IgD-negative memory B cell (primary cell): ENCODE data around the gene NCAM1. TPM values are rescaled to one million over a fixed set of nuclear protein-coding genes. Genes with fewer than 3 reads are reported as not detected.

Experiments used
- H3K27ac Mint-ChIP-seq, 3 donors: one replicate each; pipeline ENCODE4 v1.8.0; 2020 to 2022; ENCODE audit warnings: mild to moderate bottlenecking in 3 of 3, mixed read lengths in 3 of 3, moderate library complexity in 1 of 3
- H3K27me3 Mint-ChIP-seq: one replicate; pipeline ENCODE4 v1.8.0; 2021; ENCODE audit warnings: mixed read lengths
- H3K36me3 Mint-ChIP-seq: one replicate; pipeline ENCODE4 v1.8.0; 2020; ENCODE audit warnings: mild to moderate bottlenecking, mixed read lengths
- H3K4me1 Mint-ChIP-seq, 3 donors: one replicate each; pipeline ENCODE4 v1.8.0; 2020 to 2022; ENCODE audit warnings: mixed read lengths in 3 of 3, mild to moderate bottlenecking in 1 of 3
- H3K4me3 Mint-ChIP-seq, 4 donors: one replicate each; pipeline ENCODE4 v1.8.0; 2020 to 2022; ENCODE audit warnings: mild to moderate bottlenecking in 4 of 4, mixed read lengths in 4 of 4, moderate library complexity in 3 of 4
- H3K9me3 Mint-ChIP-seq, 3 donors: one replicate each; pipeline ENCODE4 v1.8.0; 2020 to 2021; ENCODE audit warnings: mixed read lengths in 3 of 3, mild to moderate bottlenecking in 1 of 3
- polyA plus RNA-seq: library from polyadenylated mRNA; unstranded; fragments of 300-500 nt; fragmentation: Illumina TruSeq; gene quantifications from one replicate; pipeline ENCODE4 v1.2.3, GENCODE V29; 2021

The NCAM1 gene
- polyA plus RNA-seq, 1 donor from 2014 or later, result not detected

DNA sequence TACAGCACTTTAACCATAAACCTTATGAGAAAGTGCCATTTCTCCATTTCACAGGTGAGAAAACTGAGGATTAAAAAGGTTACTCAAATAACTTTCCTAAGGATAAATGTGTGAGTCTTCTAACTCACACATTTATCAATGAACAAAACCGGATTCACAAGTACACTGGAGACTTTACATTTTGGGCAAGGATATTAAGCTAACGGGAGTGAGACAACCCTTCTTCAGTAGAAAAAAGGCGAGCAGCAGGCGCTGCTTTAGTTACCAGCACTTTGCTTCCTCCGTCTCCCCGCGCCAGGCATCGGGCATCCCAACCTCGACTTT, 352.8 kb downstream of the NCAM1 start:
- Mint-ChIP-seq H3K27me3 (no peaks in the 10 kb centered on the region), H3K27ac (peak overlapping the region; percentile 69 to 80 (median 76)), H3K4me3 (peak overlapping the region; percentile 82 to 92 (median 87)), H3K9me3 (no peaks in the 10 kb centered on the region), H3K36me3 (peaks cover 9% of the 10 kb centered on the region), H3K4me1 (peaks cover 13 to 27% (median 17%) of the 10 kb centered on the region in 3 donors)

DNA sequence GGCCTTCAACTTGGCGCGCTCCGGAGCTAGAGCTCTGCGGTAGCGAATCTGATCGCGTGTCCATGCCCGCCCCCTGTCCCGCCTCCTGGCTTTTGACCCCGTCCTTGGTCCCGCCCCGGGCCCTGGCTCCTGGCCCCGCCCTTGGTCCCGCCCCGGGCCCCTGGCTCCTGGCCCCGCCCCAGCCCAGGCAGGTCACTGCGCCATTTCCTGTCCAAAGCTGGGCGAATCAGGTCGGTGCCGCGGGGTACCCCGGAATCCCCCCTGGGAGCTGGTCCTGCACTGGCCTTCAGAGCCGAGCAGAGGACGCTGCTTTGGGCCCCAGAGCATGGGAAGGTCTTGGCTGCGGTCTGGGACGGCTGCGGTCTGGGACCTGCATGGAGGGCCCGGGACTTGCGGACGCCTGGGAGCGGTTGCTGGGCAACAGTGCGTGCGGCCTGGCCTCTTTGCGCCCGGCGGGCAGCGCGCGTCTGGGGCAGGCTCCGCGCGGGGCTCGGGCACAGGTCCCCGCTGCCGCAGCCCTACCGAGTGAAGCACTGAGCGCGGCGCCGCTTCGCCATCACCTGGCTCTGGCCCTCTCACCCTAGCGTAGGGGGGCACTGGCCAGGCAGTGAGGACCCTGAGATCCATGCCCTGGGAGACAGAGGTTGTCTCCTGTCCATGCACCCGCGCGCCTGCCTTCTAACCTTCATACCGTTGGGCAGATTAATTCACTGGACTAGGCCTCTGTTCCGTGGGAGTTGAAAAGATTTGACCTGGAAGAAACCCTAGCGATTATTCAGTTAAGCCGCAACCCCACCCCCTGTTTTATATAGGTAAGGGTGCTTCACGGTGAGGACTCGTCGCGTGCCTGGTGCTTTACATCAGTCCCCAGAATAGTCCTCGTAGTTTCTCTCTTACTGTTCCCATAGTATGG, 353.4 kb downstream of the NCAM1 start, which contains the start of gene TTC12:
Gene TTC12 (plus strand): TSS at position 195 of the 913 bp plus-strand sequence. CDS start 1,675 bp downstream, outside the sequence.
- Mint-ChIP-seq H3K27ac (peak within 1 kb of the TSS; percentile 69 to 91 (median 76)), H3K36me3 (peaks cover 9% of the 10 kb centered on the region), H3K27me3 (no peaks in the 10 kb centered on the region), H3K4me1 (peaks cover 14 to 27% (median 17%) of the 10 kb centered on the region in 3 donors), H3K9me3 (no peaks in the 10 kb centered on the region), H3K4me3 (peak within 1 kb of the TSS; percentile 82 to 92 (median 87))

DNA sequence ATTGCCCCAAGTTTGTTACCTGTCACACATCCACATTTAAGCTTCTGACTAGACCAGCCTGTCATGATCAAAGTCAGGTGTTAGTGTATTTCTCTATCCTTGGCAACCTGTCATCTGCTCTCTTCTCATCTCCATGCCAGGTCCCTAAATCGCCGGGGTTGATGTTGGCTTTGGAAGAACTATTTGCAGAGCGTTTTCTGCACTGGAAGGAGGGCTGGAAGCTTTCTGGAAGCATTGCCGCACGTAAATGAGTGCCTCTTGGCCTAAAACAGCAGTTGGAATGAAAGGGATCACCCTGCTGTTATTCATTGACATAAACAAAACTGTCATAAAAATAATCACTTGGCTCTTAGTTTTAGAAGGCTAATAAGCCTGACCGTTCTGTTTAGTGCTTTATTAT, 354.6 kb downstream of the NCAM1 start:
- Mint-ChIP-seq H3K4me1 (peaks cover 14 to 27% (median 17%) of the 10 kb centered on the region in 3 donors), H3K27me3 (no peaks in the 10 kb centered on the region), H3K4me3 (peak overlapping the region; percentile 82 to 92 (median 87)), H3K36me3 (peaks cover 9% of the 10 kb centered on the region), H3K27ac (peak overlapping the region in 2 of 3 donors; percentile 4 to 76), H3K9me3 (no peaks in the 10 kb centered on the region)

DNA sequence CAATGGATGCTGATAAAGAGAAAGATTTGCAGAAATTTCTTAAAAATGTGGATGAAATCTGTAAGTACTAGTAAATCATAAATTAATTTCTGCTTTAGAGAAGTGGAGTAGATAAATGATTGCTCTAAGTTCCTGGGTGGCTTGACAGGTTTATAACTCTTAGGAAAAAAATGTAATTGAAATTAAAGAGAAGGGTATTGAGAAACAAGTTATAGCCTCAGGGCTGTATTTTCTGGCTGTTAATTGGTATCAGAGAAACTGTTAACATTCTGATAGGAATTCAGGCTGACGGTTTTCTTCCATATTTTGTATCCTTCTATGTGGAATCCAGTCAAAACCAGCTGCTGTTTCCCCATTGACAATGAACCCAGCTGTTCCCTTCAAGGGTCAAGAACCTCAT, 355.0 kb downstream of the NCAM1 start:
- no peaks in the 10 kb centered on the region for H3K9me3 Mint-ChIP-seq
- H3K4me3 Mint-ChIP-seq, result peak overlapping the region in 1 of 4 donors; percentile 82
- no peaks in the 10 kb centered on the region for H3K27me3 Mint-ChIP-seq
- H3K4me1 Mint-ChIP-seq, result peaks cover 14 to 24% (median 17%) of the 10 kb centered on the region in 3 donors
- peak overlapping the region in 2 of 3 donors; percentile 4 to 76 for H3K27ac Mint-ChIP-seq
- H3K36me3 Mint-ChIP-seq, result peaks cover 9% of the 10 kb centered on the region

DNA sequence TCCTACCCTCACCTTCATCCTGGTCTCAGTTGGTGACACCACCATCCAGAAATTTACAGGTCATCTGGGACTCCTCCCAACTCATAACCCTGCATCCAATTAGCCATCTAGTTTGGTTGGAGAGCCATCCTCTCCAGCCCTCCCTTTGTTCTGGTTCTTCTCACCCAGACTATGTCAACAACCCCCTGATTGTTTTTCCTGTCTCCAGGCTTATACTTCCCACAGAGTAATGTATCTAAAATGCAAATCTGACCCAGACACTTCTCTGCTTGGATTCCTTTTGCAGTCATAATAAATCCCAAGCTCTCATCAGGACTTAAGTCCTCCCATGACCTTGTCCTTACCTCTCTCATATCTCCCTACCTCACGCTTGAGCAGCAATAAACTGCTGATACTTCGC, 356.1 kb downstream of the NCAM1 start:
- Mint-ChIP-seq H3K9me3 (no peaks in the 10 kb centered on the region), H3K4me1 (peaks cover 14 to 23% (median 17%) of the 10 kb centered on the region in 3 donors), H3K27ac (no peak overlapping the region)

DNA sequence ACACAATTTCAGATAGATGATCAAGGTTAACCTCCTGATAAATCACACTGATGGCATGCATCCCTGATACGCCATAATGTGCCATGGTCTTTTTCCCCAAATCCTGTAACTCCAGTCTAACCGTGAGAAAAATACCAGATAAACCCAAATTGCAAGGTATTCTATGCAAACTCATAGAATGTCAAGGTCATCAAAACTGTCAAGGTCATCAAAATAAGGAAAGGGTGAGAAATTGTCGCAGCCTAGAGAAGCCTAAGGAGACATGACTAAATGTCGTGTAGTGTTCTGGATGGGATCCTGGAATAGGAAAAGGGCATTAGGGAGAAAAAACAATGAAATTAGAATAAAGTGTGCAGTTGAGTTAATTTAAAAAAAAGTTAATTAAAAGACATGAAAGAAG, 357.9 kb downstream of the NCAM1 start:
- H3K27me3 Mint-ChIP-seq, result no peaks in the 10 kb centered on the region
- H3K36me3 Mint-ChIP-seq, result peaks cover 15% of the 10 kb centered on the region
- no peak overlapping the region for H3K27ac Mint-ChIP-seq
- no peaks in the 10 kb centered on the region for H3K9me3 Mint-ChIP-seq
- H3K4me3 Mint-ChIP-seq, result no peak overlapping the region
- H3K4me1 Mint-ChIP-seq, result peaks cover 8 to 17% (median 10%) of the 10 kb centered on the region in 3 donors

More for the DNA sequence above, 356.1 kb downstream of the NCAM1 start:
- Mint-ChIP-seq H3K36me3 (peaks cover 9% of the 10 kb centered on the region), H3K4me3 (peak overlapping the region in 1 of 4 donors; percentile 61), H3K27me3 (no peaks in the 10 kb centered on the region)

DNA sequence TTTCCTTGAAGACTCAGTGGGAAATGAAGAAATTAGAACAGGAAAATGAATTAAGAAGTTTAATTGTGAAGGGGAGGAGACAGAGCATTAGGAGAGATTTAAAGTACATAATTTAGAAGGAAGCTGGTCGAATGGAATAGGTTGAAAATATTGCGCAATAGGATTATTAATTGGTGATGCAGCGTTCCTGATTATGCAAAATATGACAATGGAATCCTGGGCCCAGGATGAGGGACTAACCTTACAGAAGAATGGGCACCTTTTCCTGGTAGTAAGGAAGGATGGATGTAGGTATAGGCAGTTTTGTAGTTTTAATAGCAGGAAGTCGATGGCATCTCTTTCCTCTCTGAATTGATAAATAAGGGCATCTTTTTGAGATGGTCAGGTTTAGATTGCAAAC, 360.9 kb downstream of the NCAM1 start:
- no peaks in the 10 kb centered on the region for H3K9me3 Mint-ChIP-seq
- peaks cover 24% of the 10 kb centered on the region for H3K36me3 Mint-ChIP-seq
- no peak overlapping the region for H3K27ac Mint-ChIP-seq
- no peaks in the 10 kb centered on the region for H3K27me3 Mint-ChIP-seq
- peaks cover 0 to 4% (median 1%) of the 10 kb centered on the region in 3 donors for H3K4me1 Mint-ChIP-seq
- H3K4me3 Mint-ChIP-seq, result no peak overlapping the region

DNA sequence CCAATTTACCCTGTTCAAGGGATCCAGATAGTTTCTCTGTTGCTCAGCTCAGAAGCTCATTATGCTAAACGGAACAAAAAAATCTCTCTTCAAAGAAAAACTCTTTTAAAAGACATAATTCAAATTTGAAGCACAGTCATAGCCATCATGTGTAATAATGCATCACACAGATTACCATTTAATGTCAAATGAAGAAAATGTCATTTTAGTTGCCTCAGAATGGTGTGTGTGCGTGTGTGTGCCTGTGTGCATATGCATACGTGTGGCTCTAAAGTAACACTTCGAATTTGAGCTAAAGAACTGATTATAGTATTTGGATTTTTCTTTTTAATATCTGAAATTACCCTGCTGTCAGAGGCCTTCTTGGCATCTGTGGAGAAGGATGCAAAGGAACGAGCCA, 363.0 kb downstream of the NCAM1 start:
- Mint-ChIP-seq H3K9me3 (no peaks in the 10 kb centered on the region), H3K36me3 (peaks cover 15% of the 10 kb centered on the region), H3K27me3 (no peaks in the 10 kb centered on the region), H3K27ac (no peak overlapping the region), H3K4me1 (no peaks in the 10 kb centered on the region), H3K4me3 (no peak overlapping the region)
